Measurements from ENCODE around the gene NFKBIB. TPM values are rescaled to one million over a fixed set of nuclear protein-coding genes. Genes with fewer than 3 reads are reported as not detected.

The NFKBIB gene
- total RNA-seq, 1 experiment from 2014 or later, result 39.8 TPM

DNA sequence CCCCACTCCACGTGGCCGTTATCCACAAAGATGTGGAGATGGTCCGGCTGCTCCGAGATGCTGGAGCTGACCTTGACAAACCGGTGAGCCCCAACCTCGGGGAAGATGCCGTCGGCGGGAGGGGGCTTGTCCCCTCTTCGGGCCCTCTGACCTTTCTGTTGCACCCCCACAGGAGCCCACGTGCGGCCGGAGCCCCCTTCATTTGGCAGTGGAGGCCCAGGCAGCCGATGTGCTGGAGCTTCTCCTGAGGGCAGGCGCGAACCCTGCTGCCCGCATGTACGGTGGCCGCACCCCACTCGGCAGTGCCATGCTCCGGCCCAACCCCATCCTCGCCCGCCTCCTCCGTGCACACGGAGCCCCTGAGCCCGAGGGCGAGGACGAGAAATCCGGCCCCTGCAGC is 7.5 kb downstream of the NFKBIB start (continued):
- TF ChIP-seq, protein P1, sequence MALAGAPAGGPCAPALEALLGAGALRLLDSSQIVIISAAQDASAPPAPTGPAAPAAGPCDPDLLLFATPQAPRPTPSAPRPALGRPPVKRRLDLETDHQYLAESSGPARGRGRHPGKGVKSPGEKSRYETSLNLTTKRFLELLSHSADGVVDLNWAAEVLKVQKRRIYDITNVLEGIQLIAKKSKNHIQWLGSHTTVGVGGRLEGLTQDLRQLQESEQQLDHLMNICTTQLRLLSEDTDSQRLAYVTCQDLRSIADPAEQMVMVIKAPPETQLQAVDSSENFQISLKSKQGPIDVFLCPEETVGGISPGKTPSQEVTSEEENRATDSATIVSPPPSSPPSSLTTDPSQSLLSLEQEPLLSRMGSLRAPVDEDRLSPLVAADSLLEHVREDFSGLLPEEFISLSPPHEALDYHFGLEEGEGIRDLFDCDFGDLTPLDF (CRISPR knock-in tag; IDR thresholded peaks at IDR 0.05), result no peak
- TF ChIP-seq, protein P2, sequence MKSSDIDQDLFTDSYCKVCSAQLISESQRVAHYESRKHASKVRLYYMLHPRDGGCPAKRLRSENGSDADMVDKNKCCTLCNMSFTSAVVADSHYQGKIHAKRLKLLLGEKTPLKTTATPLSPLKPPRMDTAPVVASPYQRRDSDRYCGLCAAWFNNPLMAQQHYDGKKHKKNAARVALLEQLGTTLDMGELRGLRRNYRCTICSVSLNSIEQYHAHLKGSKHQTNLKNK (CRISPR knock-in tag; IDR thresholded peaks at IDR 0.05), result no peak
- TF ChIP-seq, protein P3, sequence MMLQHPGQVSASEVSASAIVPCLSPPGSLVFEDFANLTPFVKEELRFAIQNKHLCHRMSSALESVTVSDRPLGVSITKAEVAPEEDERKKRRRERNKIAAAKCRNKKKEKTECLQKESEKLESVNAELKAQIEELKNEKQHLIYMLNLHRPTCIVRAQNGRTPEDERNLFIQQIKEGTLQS (CRISPR knock-in tag; conservative IDR thresholded peaks at IDR 0.05), result no peak
- TF ChIP-seq, protein P4, sequence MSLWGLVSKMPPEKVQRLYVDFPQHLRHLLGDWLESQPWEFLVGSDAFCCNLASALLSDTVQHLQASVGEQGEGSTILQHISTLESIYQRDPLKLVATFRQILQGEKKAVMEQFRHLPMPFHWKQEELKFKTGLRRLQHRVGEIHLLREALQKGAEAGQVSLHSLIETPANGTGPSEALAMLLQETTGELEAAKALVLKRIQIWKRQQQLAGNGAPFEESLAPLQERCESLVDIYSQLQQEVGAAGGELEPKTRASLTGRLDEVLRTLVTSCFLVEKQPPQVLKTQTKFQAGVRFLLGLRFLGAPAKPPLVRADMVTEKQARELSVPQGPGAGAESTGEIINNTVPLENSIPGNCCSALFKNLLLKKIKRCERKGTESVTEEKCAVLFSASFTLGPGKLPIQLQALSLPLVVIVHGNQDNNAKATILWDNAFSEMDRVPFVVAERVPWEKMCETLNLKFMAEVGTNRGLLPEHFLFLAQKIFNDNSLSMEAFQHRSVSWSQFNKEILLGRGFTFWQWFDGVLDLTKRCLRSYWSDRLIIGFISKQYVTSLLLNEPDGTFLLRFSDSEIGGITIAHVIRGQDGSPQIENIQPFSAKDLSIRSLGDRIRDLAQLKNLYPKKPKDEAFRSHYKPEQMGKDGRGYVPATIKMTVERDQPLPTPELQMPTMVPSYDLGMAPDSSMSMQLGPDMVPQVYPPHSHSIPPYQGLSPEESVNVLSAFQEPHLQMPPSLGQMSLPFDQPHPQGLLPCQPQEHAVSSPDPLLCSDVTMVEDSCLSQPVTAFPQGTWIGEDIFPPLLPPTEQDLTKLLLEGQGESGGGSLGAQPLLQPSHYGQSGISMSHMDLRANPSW (CRISPR knock-in tag; conservative IDR thresholded peaks at IDR 0.05; ENCODE audit: low read depth), result no peak
- TF ChIP-seq MXD4 (CRISPR knock-in tag; IDR thresholded peaks at IDR 0.05; ENCODE audit: borderline replicate concordance) (no peak), TEAD1 (CRISPR knock-in tag; IDR thresholded peaks at IDR 0.05) (no peak), HMGA2 (CRISPR knock-in tag; IDR thresholded peaks at IDR 0.05) (no peak), NR3C1 (CRISPR knock-in tag; conservative IDR thresholded peaks at IDR 0.05; ENCODE audit: low read depth) (no peak), CBFB (CRISPR knock-in tag; IDR thresholded peaks at IDR 0.05; ENCODE audit: low read depth) (no peak), ETV6 (CRISPR knock-in tag; IDR thresholded peaks at IDR 0.05) (no peak)
- TF ChIP-seq, protein P5, sequence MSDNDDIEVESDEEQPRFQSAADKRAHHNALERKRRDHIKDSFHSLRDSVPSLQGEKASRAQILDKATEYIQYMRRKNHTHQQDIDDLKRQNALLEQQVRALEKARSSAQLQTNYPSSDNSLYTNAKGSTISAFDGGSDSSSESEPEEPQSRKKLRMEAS (CRISPR knock-in tag; IDR thresholded peaks at IDR 0.05), result no peak

DNA sequence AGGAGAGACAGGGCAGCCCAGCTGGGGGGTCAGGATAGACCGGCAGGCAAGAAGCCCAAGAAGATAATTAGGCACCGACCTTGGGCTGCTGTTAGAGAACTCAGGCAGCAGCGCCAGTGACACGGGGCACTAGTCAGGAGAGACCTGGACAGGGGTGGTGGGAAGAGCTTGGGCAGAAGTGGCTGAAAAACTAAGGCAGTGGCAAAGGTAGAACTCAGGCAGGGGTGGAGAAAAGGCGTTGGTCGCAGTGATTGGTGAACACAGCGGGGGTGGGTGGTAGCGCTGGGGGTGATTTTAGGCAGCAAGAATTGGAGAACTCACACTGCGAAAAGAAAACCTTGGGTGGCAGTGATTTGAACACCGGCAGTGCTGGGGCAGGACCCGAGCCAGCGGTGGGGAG is 7.9 kb downstream of the NFKBIB start:
- H3K4me3 Mint-ChIP-seq, result no peak overlapping the region
- no peak overlapping the region; the same call in 1 of the 2 replicates for H3K27ac Mint-ChIP-seq
- ChIA-PET POLR2A (interaction anchor here (1.5 kb wide), 1 partner anchor 8 kb away, joined by 11 read pairs; the partner anchor contains the start of genes NFKBIB and SIRT2), CTCF (no interaction called here)
- H3K27me3 Mint-ChIP-seq (ENCODE audit: low read depth), result peaks cover 7% of the 10 kb centered on the region
- H3K36me3 Mint-ChIP-seq, result peaks cover 10% of the 10 kb centered on the region
- H3K4me1 Mint-ChIP-seq, result peaks cover 4% of the 10 kb centered on the region; the same call in 1 of the 2 replicates
- ATAC-seq (no peak), DNase-seq (ENCODE audit: low spot score) (no peak)
- H3K9me3 Mint-ChIP-seq, result no peaks in the 10 kb centered on the region
- TF ChIP-seq ZNF317 (CRISPR knock-in tag; IDR thresholded peaks at IDR 0.05; ENCODE audit: borderline replicate concordance, low read depth) (no peak), CBFB (CRISPR knock-in tag; IDR thresholded peaks at IDR 0.05; ENCODE audit: low read depth) (no peak), NR2C2 (CRISPR knock-in tag; IDR thresholded peaks at IDR 0.05) (no peak), RORB (CRISPR knock-in tag; IDR thresholded peaks at IDR 0.05) (no peak), SOX15 (CRISPR knock-in tag; IDR thresholded peaks at IDR 0.05) (no peak), ZNF232 (CRISPR knock-in tag; IDR thresholded peaks at IDR 0.05) (no peak), ZNF263 (CRISPR knock-in tag; IDR thresholded peaks at IDR 0.05; ENCODE audit: low read depth) (no peak), ATF1 (CRISPR knock-in tag; IDR thresholded peaks at IDR 0.05) (no peak), FOXK1 (CRISPR knock-in tag; IDR thresholded peaks at IDR 0.05) (no peak), ZNF423 (CRISPR knock-in tag; IDR thresholded peaks at IDR 0.05) (no peak)
- TF ChIP-seq, protein P6, sequence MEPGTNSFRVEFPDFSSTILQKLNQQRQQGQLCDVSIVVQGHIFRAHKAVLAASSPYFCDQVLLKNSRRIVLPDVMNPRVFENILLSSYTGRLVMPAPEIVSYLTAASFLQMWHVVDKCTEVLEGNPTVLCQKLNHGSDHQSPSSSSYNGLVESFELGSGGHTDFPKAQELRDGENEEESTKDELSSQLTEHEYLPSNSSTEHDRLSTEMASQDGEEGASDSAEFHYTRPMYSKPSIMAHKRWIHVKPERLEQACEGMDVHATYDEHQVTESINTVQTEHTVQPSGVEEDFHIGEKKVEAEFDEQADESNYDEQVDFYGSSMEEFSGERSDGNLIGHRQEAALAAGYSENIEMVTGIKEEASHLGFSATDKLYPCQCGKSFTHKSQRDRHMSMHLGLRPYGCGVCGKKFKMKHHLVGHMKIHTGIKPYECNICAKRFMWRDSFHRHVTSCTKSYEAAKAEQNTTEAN (CRISPR knock-in tag; IDR thresholded peaks at IDR 0.05), result no peak
- TF ChIP-seq, protein P7, sequence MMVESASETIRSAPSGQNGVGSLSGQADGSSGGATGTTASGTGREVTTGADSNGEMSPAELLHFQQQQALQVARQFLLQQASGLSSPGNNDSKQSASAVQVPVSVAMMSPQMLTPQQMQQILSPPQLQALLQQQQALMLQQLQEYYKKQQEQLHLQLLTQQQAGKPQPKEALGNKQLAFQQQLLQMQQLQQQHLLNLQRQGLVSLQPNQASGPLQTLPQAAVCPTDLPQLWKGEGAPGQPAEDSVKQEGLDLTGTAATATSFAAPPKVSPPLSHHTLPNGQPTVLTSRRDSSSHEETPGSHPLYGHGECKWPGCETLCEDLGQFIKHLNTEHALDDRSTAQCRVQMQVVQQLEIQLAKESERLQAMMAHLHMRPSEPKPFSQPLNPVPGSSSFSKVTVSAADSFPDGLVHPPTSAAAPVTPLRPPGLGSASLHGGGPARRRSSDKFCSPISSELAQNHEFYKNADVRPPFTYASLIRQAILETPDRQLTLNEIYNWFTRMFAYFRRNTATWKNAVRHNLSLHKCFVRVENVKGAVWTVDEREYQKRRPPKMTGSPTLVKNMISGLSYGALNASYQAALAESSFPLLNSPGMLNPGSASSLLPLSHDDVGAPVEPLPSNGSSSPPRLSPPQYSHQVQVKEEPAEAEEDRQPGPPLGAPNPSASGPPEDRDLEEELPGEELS (CRISPR knock-in tag; IDR thresholded peaks at IDR 0.05), result no peak
- TF ChIP-seq, protein P2 (CRISPR knock-in tag; IDR thresholded peaks at IDR 0.05), result no peak
- TF ChIP-seq, protein P8, sequence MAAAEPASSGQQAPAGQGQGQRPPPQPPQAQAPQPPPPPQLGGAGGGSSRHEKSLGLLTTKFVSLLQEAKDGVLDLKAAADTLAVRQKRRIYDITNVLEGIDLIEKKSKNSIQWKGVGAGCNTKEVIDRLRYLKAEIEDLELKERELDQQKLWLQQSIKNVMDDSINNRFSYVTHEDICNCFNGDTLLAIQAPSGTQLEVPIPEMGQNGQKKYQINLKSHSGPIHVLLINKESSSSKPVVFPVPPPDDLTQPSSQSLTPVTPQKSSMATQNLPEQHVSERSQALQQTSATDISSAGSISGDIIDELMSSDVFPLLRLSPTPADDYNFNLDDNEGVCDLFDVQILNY (CRISPR knock-in tag; IDR thresholded peaks at IDR 0.05), result no peak
- TF ChIP-seq, protein P5 (CRISPR knock-in tag; IDR thresholded peaks at IDR 0.05), result no peak

All from WTC11 (cell line).